ENCODE results near the gene NEK5.

DNA sequence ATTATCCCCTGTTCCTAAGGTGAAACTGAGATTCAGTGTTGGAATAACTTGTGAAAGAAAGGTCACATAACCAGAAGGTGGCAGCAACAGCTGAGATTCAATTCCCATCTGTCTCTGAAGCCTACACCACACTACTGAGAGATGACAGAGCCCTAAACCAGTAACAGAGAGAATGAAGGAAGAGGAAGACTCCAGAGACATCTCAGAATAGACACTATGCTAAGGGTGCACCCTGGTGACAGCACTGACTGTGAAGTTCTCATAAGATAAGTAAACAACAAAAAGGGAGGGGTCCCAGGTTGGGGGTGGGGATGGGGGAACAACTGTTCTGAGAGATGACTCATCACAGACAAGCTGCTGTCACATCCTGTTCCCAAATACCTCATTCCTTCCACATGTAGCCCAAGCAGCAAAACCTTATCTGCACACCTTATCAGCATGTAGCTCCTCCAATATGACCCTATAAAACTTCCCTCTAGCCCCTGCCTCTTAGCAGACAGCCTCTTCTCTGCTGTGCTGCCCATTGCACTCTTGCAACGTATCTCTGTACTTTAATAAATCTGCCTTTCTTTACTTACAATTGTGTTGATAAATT, 57.8 kb downstream of the NEK5 start:
- TF ChIP-seq CTCF (IDR thresholded peaks at IDR 0.05; ENCODE audit: insufficient read depth, low read length, poor library complexity, severe bottlenecking), result no peak
- no peak for TF ChIP-seq EZH2phosphoT487 (conservative IDR thresholded peaks at IDR 0.05; ENCODE audit: low read length)
